HTR-8/SVneo (cell line): ENCODE data around the gene MARCHF7.

Experiments
- DNase-seq: peaks from one replicate; pipeline ENCODE4 v3.0.0; 2011; ENCODE audit warnings: low spot score, mixed read lengths; ENCODE audit not compliant: insufficient read length
- FAIRE-seq: peaks from 2 replicates; lab custom pipeline; 2011; peaks lifted over from hg19 to GRCh38; lab: Jason Lieb, UNC

MARCHF7 gene

GRCh38 chr2:159758239-159758638, 45.9 kb downstream of the MARCHF7 start:
- no peak for DNase-seq

GRCh38 chr2:159758686-159759085, 46.4 kb downstream of the MARCHF7 start:
- FAIRE-seq (no peak), DNase-seq (no peak)

More at GRCh38 chr2:159758239-159758638, 45.9 kb downstream of the MARCHF7 start:
- no peak for FAIRE-seq

- no peak for FAIRE-seq
- DNase-seq = no peak
Observed at GRCh38 chr2:159759577-159759976, 47.3 kb downstream of the MARCHF7 start.

GRCh38 chr2:159760326-159760725, 48.0 kb downstream of the MARCHF7 start:
- FAIRE-seq = no peak
- no peak for DNase-seq

GRCh38 chr2:159762075-159762474, 49.8 kb downstream of the MARCHF7 start:
- no peak for FAIRE-seq
- DNase-seq = no peak
